Measurements from ENCODE around the gene OAS1.

Gene OAS1

GRCh38 chr12:112906712-112907414 is at the start of gene OAS1:
Gene OAS1, plus strand, starts transcription at chr12:112906962. Its CDS starts 78 bp downstream, at chr12:112907040.
- DNase-seq (ENCODE audit: low spot score): peak; percentile 53

- DNase-seq (ENCODE audit: low spot score): no peak
Observed at GRCh38 chr12:112859291-112859690, 47.5 kb upstream of the OAS1 start.

- no peak for DNase-seq (ENCODE audit: low spot score)
Observed at GRCh38 chr12:112860181-112860580, 46.6 kb upstream of the OAS1 start.

- DNase-seq (ENCODE audit: low spot score): no peak
Observed at GRCh38 chr12:112861284-112861683, 45.5 kb upstream of the OAS1 start.

GRCh38 chr12:112862636-112863290 is 44.0 kb upstream of the OAS1 start:
- no peak for DNase-seq (ENCODE audit: low spot score)

GRCh38 chr12:112868459-112869041 is 38.2 kb upstream of the OAS1 start:
- DNase-seq (ENCODE audit: low spot score): no peak

- DNase-seq (ENCODE audit: low spot score): no peak
Observed at GRCh38 chr12:112869091-112869490, 37.7 kb upstream of the OAS1 start.

- no peak for DNase-seq (ENCODE audit: low spot score)
Observed at GRCh38 chr12:112869778-112870177, 37.0 kb upstream of the OAS1 start.

- DNase-seq (ENCODE audit: low spot score): no peak
Observed at GRCh38 chr12:112870267-112870980, 36.3 kb upstream of the OAS1 start.

- no peak for DNase-seq (ENCODE audit: low spot score)
Observed at GRCh38 chr12:112875608-112876007, 31.2 kb upstream of the OAS1 start.

- no peak for DNase-seq (ENCODE audit: low spot score)
Observed at GRCh38 chr12:112876506-112876905, 30.3 kb upstream of the OAS1 start.

- no peak for DNase-seq (ENCODE audit: low spot score)
Observed at GRCh38 chr12:112877006-112877405, 29.8 kb upstream of the OAS1 start.

GRCh38 chr12:112878488-112878887 is 28.3 kb upstream of the OAS1 start:
- DNase-seq (ENCODE audit: low spot score): no peak

- no peak for DNase-seq (ENCODE audit: low spot score)
Observed at GRCh38 chr12:112879191-112879705, 27.5 kb upstream of the OAS1 start.

GRCh38 chr12:112881602-112882001 is 25.2 kb upstream of the OAS1 start:
- no peak for DNase-seq (ENCODE audit: low spot score)

- DNase-seq (ENCODE audit: low spot score): no peak
Observed at GRCh38 chr12:112885236-112885635, 21.5 kb upstream of the OAS1 start.

- no peak for DNase-seq (ENCODE audit: low spot score)
Observed at GRCh38 chr12:112887550-112887949, 19.2 kb upstream of the OAS1 start.

GRCh38 chr12:112891093-112892024 is 15.4 kb upstream of the OAS1 start:
- no peak for DNase-seq (ENCODE audit: low spot score)

GRCh38 chr12:112892856-112893255 is 13.9 kb upstream of the OAS1 start:
- DNase-seq (ENCODE audit: low spot score): no peak

- no peak for DNase-seq (ENCODE audit: low spot score)
Observed at GRCh38 chr12:112894128-112894527, 12.6 kb upstream of the OAS1 start.

- DNase-seq (ENCODE audit: low spot score): no peak
Observed at GRCh38 chr12:112898380-112898779, 8.4 kb upstream of the OAS1 start.

Measured in CD4-positive, alpha-beta T cell treated with Interleukin-15 for 4 hours (primary cell).